ENCODE data around the gene ZC3H10. TPM values are rescaled to one million over a fixed set of nuclear protein-coding genes. Genes with fewer than 3 reads are reported as not detected.

Gene ZC3H10
- total RNA-seq, 1 donor from 2014 or later, result 3.0 TPM

- H3K27me3 ChIP-seq (ENCODE audit: control insufficient read depth, insufficient read depth, low read length), result no peaks in the 10 kb centered on the region
- H3K4me3 ChIP-seq (ENCODE audit: low read depth, low read length), result peak within 1 kb of the TSS; percentile 62
- peaks cover 2% of the 10 kb centered on the region for H3K36me3 ChIP-seq (ENCODE audit: control insufficient read depth, insufficient read depth, low read length)
- DNase-seq (ENCODE audit: low read depth), result peak; percentile 70
- TF ChIP-seq, protein P1, sequence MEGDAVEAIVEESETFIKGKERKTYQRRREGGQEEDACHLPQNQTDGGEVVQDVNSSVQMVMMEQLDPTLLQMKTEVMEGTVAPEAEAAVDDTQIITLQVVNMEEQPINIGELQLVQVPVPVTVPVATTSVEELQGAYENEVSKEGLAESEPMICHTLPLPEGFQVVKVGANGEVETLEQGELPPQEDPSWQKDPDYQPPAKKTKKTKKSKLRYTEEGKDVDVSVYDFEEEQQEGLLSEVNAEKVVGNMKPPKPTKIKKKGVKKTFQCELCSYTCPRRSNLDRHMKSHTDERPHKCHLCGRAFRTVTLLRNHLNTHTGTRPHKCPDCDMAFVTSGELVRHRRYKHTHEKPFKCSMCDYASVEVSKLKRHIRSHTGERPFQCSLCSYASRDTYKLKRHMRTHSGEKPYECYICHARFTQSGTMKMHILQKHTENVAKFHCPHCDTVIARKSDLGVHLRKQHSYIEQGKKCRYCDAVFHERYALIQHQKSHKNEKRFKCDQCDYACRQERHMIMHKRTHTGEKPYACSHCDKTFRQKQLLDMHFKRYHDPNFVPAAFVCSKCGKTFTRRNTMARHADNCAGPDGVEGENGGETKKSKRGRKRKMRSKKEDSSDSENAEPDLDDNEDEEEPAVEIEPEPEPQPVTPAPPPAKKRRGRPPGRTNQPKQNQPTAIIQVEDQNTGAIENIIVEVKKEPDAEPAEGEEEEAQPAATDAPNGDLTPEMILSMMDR (IDR thresholded peaks at IDR 0.05; ENCODE audit: insufficient read depth, low read length, poor library complexity, severe bottlenecking), result no peak
Observed at GRCh38 chr12:56152132-56152755, 34.2 kb downstream of the ZC3H10 start, which contains the start of gene MYL6B. Gene MYL6B (plus strand): TSS chr12:56152587. CDS start chr12:56153919, 1,332 bp downstream.

DNA sequence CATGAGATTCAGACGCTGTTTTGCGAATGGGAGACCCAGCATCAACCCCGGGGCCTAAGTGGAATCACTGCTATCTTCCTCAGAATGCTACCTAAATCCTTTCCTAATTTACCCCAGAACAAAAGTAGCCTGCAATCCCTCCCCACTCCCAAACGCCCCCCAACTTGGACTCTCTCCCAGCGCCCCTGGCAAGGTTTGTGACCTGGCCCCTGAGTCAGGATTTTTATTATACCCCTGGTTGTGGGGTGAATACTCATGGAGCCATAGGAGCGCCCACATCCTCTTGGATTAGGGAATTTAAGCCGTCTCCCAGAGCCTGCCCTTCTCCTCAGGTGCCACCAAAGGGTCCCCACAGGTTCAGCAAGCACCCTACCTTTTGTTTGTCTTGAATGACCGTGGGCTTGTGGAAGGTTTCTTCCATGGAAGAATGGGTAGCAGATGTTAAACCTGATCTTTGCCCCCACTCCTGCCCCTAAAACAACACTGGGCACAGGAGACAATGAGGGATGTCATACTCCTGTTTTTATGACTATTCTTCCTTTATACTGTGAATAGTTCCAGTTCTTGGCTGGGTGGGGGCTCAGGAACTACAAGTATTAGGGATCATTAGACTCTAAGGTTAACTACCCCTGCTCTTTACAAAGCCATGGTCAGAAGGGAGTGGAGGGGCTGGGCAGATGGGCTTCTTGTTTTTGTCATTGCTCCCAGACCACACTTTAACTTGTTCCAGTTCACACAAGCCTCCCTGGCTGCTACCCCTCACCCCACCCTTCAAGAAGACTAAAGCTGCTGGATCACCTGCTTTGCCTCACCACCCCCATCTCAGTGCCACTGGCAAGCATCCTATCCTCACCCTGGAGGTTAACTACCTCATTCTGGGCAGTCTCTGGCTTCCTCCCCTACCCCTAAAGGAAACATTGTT, 35.0 kb downstream of the ZC3H10 start:
- DNase-seq (ENCODE audit: low read depth), result no peak
- TF ChIP-seq, protein P1 (IDR thresholded peaks at IDR 0.05; ENCODE audit: insufficient read depth, low read length, poor library complexity, severe bottlenecking), result no peak
- Histone ChIP-seq H3K27me3 (ENCODE audit: control insufficient read depth, insufficient read depth, low read length) (no peaks in the 10 kb centered on the region), H3K36me3 (ENCODE audit: control insufficient read depth, insufficient read depth, low read length) (peaks cover 2% of the 10 kb centered on the region), H3K4me3 (ENCODE audit: low read depth, low read length) (peak overlapping the region; percentile 62)

GRCh38 chr12:56153678-56154065, 35.6 kb downstream of the ZC3H10 start:
- TF ChIP-seq, protein P1 (IDR thresholded peaks at IDR 0.05; ENCODE audit: insufficient read depth, low read length, poor library complexity, severe bottlenecking), result no peak

DNA sequence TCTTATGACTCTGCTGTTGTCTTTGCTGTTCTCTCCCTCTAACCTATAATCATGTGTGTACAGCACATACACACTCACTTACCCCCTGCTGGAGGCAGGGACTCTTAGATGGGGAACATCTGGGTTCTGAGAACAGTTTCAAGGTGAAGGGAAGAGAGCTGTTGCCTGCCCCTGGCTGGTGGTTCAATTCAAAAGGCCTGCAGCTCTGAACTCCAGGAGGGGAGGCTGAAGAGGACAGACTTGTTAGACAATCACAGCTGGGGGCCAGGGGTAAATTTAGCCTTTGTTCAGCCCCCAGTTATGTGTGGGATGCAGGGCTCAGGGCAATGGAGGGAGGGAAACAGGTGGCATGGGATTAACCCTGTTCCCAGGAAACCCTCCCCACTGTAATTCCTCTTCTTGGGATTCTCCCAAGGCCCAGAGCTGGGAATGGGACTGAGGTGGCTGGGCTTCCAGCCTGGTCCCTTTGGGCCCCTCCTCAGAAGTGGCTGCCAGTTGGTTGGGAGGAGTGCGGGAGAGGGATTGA, 36.2 kb downstream of the ZC3H10 start:
- no peak for DNase-seq (ENCODE audit: low read depth)
- H3K4me3 ChIP-seq (ENCODE audit: low read depth, low read length), result no peak overlapping the region
- TF ChIP-seq, protein P1 (IDR thresholded peaks at IDR 0.05; ENCODE audit: insufficient read depth, low read length, poor library complexity, severe bottlenecking), result no peak
- no peaks in the 10 kb centered on the region for H3K27me3 ChIP-seq (ENCODE audit: control insufficient read depth, insufficient read depth, low read length)
- peaks cover 2% of the 10 kb centered on the region for H3K36me3 ChIP-seq (ENCODE audit: control insufficient read depth, insufficient read depth, low read length)

More at GRCh38 chr12:56153678-56154065, 35.6 kb downstream of the ZC3H10 start:
- no peak overlapping the region for H3K4me3 ChIP-seq (ENCODE audit: low read depth, low read length)
- no peak for DNase-seq (ENCODE audit: low read depth)
- peaks cover 2% of the 10 kb centered on the region for H3K36me3 ChIP-seq (ENCODE audit: control insufficient read depth, insufficient read depth, low read length)
- H3K27me3 ChIP-seq (ENCODE audit: control insufficient read depth, insufficient read depth, low read length), result no peaks in the 10 kb centered on the region

GRCh38 chr12:56154818-56155217, 36.8 kb downstream of the ZC3H10 start:
- H3K36me3 ChIP-seq (ENCODE audit: control insufficient read depth, insufficient read depth, low read length), result peaks cover 2% of the 10 kb centered on the region
- TF ChIP-seq, protein P1 (IDR thresholded peaks at IDR 0.05; ENCODE audit: insufficient read depth, low read length, poor library complexity, severe bottlenecking), result no peak

More at GRCh38 chr12:56154818-56155217, 36.8 kb downstream of the ZC3H10 start:
- no peak for DNase-seq (ENCODE audit: low read depth)
- no peaks in the 10 kb centered on the region for H3K27me3 ChIP-seq (ENCODE audit: control insufficient read depth, insufficient read depth, low read length)
- no peak overlapping the region for H3K4me3 ChIP-seq (ENCODE audit: low read depth, low read length)

Data from kidney epithelial cell (primary cell).